Keratinocyte (primary cell): ENCODE data around the gene CC2D1B. TPM values are rescaled to one million over a fixed set of nuclear protein-coding genes. Genes with fewer than 3 reads are reported as not detected.

ENCODE experiments used
- DNase-seq: peaks from one replicate; pipeline ENCODE4 v3.0.0-alpha.2; 2011; ENCODE audit warnings: low read depth, missing footprints, low spot score
- FAIRE-seq: peaks from 2 replicates; lab custom pipeline; 2011; peaks lifted over from hg19 to GRCh38; lab: Jason Lieb, UNC
- H2AFZ ChIP-seq: 2 replicates; pipeline ENCODE4 v1.6.0; 2012; ENCODE audit warnings: low read length, control low read depth, inconsistent platforms; ENCODE audit not compliant: control insufficient read depth
- H3K27ac ChIP-seq: 2 replicates; pipeline ENCODE4 v1.5.1; 2011; ENCODE audit warnings: low read length; ENCODE audit not compliant: control insufficient read depth, insufficient read depth
- H3K27me3 ChIP-seq: 3 replicates; pipeline ENCODE4 v1.6.0; 2011; ENCODE audit warnings: low read length; ENCODE audit not compliant: control insufficient read depth, insufficient read depth; ENCODE audit errors: extremely low read depth
- H3K36me3 ChIP-seq, 2 experiments: 2 replicates in 1 of 2; 3 replicates in 1 of 2; pipeline ENCODE4 v1.5.1; 2011; ENCODE audit warnings: low read length in 2 of 2, mild to moderate bottlenecking in 1 of 2; ENCODE audit not compliant: control insufficient read depth in 2 of 2, insufficient read depth in 2 of 2; ENCODE audit errors: extremely low read depth in 1 of 2
- H3K4me1 ChIP-seq: 3 replicates; pipeline ENCODE4 v1.5.1; 2011; ENCODE audit warnings: low read length; ENCODE audit not compliant: control insufficient read depth, insufficient read depth; ENCODE audit errors: extremely low read depth
- H3K4me2 ChIP-seq: 3 replicates; pipeline ENCODE4 v1.6.0; 2011; ENCODE audit warnings: low read depth, low read length; ENCODE audit not compliant: control insufficient read depth, insufficient read depth; ENCODE audit errors: extremely low read depth
- H3K4me3 ChIP-seq, 3 experiments: fragments of 200-600 bp in 1 of 3; sonication (generic) in 1 of 3; 2 replicates in 2 of 3; 3 replicates in 1 of 3; pipeline ENCODE4 v1.5.1; 2011 to 2016; ENCODE audit warnings: low read length in 3 of 3, mild to moderate bottlenecking in 3 of 3, control low read depth in 2 of 3, inconsistent platforms in 1 of 3, low read depth in 1 of 3, mixed read lengths in 1 of 3, mixed run types in 1 of 3, moderate library complexity in 1 of 3; ENCODE audit not compliant: control insufficient read depth in 2 of 3, insufficient read depth in 2 of 3; ENCODE audit errors: extremely low read depth in 1 of 3
- H3K79me2 ChIP-seq: 2 replicates; pipeline ENCODE4 v1.6.0; 2012; ENCODE audit warnings: low read length; ENCODE audit not compliant: control insufficient read depth, insufficient read depth
- H3K9ac ChIP-seq: 3 replicates; pipeline ENCODE4 v1.6.0; 2011; ENCODE audit warnings: low read length; ENCODE audit not compliant: control insufficient read depth, insufficient read depth; ENCODE audit errors: extremely low read depth
- H3K9me1 ChIP-seq: 3 replicates; pipeline ENCODE4 v1.6.0; 2011; ENCODE audit warnings: low read length; ENCODE audit not compliant: control insufficient read depth, insufficient read depth; ENCODE audit errors: extremely low read depth
- H3K9me3 ChIP-seq: 2 replicates; pipeline ENCODE4 v1.5.1; 2012; ENCODE audit warnings: low read depth, low read length; ENCODE audit not compliant: control insufficient read depth
- H4K20me1 ChIP-seq: 3 replicates; pipeline ENCODE4 v1.6.0; 2011; ENCODE audit warnings: low read length; ENCODE audit not compliant: control insufficient read depth, insufficient read depth; ENCODE audit errors: extremely low read depth
- CTCF ChIP-seq, 3 experiments: IDR thresholded peaks in 1 of 3; conservative IDR thresholded peaks in 1 of 3; optimal IDR thresholded peaks in 1 of 3; 2 replicates in 2 of 3; 3 replicates in 1 of 3; pipeline versions ENCODE3 to v1.5.1; 2011; ENCODE audit warnings: low read length in 3 of 3, mild to moderate bottlenecking in 3 of 3, moderate library complexity in 2 of 3, control low read depth in 1 of 3, inconsistent platforms in 1 of 3; ENCODE audit not compliant: insufficient read depth in 2 of 3; ENCODE audit errors: extremely low read depth in 1 of 3
- EZH2 ChIP-seq: IDR thresholded peaks from one replicate; pipeline ENCODE4 v1.6.1; 2012; ENCODE audit warnings: inconsistent platforms, mild to moderate bottlenecking, low read length, moderate library complexity
- dilution Hi-C: fragments of 300-500 bp; cut with MboI; formaldehyde crosslinking; loops from one replicate; pipeline ENCODE4 v1.7.0; 2020; ENCODE audit warnings: low sequenced_read_pairs; ENCODE audit not compliant: extremely low pct_ligation_motif_present
- polyA minus RNA-seq, 3 experiments: library from RNA; depleted of rRNA, polyadenylated mRNA; stranded (reverse); fragments of >200 nt; gene quantifications; 1 replicate in 1 of 3; 2 replicates in 1 of 3; 3 replicates in 1 of 3; pipeline ENCODE4 v1.2.3, GENCODE V29; 2011
- polyA plus RNA-seq, 5 experiments: library from polyadenylated mRNA; depleted of rRNA in 3 of 5; stranded (reverse) in 3 of 5; stranded (forward) in 1 of 5; unstranded in 1 of 5; fragments of >200 nt; gene quantifications; 1 replicate in 1 of 5; 2 replicates in 3 of 5; 3 replicates in 1 of 5; pipeline versions ENCODE4 v1.2.1 to v1.2.3, GENCODE V29; 2011 to 2012; ENCODE audit warnings: missing spikeins in 2 of 5, low read depth in 1 of 5, low replicate concordance in 1 of 5

Gene CC2D1B
- polyA plus RNA-seq (12.5 to 14.4 TPM (median 13.6 TPM) in 3 replicates), polyA minus RNA-seq (13.1 to 32.5 TPM (median 13.9 TPM) in 3 replicates)
- polyA plus RNA-seq (2011; ENCODE audit: low read depth): 6.5 TPM
- 10.8 and 11.2 TPM in 2 replicates for polyA plus RNA-seq (2011; cell fraction: cytosol; rRNA removed)
- 24.2 and 30.2 TPM in 2 replicates for polyA plus RNA-seq (2011; cell fraction: nucleus; rRNA removed)
- 9.5 and 19.0 TPM in 2 replicates for polyA plus RNA-seq (2012; ENCODE audit: low replicate concordance)
- polyA minus RNA-seq (2011; cell fraction: cytosol; rRNA and poly(A)+ RNA removed): 23.6 TPM
- polyA minus RNA-seq (2011; cell fraction: nucleus; rRNA and poly(A)+ RNA removed): 10.7 and 12.7 TPM in 2 replicates

- FAIRE-seq (no peak), DNase-seq (peak; percentile 95)
- H2AFZ ChIP-seq: peak within 1 kb of the TSS; percentile 80
- H3K36me3 ChIP-seq: peaks cover 11 to 13% of the 10 kb centered on the region in 2 experiments
- H3K9ac ChIP-seq: peak within 1 kb of the TSS; percentile 95
- H3K27ac ChIP-seq: peak within 1 kb of the TSS; percentile 95
- peak within 1 kb of the TSS; percentile 93 for H3K4me2 ChIP-seq
- H3K27me3 ChIP-seq: no peaks in the 10 kb centered on the region
- peaks cover 2% of the 10 kb centered on the region for H3K9me1 ChIP-seq
- H3K9me3 ChIP-seq: no peaks in the 10 kb centered on the region
- peaks cover 20% of the 10 kb centered on the region for H3K79me2 ChIP-seq
- no peaks in the 10 kb centered on the region for H4K20me1 ChIP-seq
- peaks cover 29% of the 10 kb centered on the region for H3K4me1 ChIP-seq
- TF ChIP-seq EZH2: no peak
- peak in 1 of 3 experiments; percentile 9 for TF ChIP-seq CTCF (optimal IDR thresholded peaks at IDR 0.05 in 1 of 3, IDR thresholded peaks at IDR 0.05 in 1 of 3, conservative IDR thresholded peaks at IDR 0.05 in 1 of 3; ENCODE audit: extremely low read depth in 1 of 3, insufficient read depth in 2 of 3, low read length in 3 of 3)
- dilution Hi-C loops: no loop called here
- peak within 1 kb of the TSS; percentile 78 to 96 (median 96) for H3K4me3 ChIP-seq
Observed at GRCh38 chr1:52365746-52366516, at the start of gene CC2D1B. CC2D1B (minus strand) TSS chr1:52366205; CDS start chr1:52364620, 1,585 bp downstream.

DNA sequence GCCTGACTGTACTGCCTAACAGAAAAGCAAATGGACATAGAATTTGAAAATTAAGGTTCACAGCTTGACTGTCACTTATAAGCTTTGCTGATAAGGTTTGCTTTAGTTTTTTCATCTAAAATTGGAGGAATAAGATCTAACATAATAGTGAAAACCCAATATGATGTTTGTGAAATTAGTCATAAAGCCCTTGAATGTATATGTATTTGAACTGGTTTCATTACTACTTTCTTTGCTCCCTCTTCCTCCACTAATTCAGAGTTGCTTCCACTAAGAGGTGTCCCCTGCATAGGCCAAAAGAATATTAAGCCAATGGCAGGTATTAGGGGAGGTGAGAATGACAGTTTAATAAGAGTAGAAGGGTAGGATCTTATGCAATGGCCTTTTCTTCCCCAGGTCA is 48.9 kb upstream of the CC2D1B start:
- TF ChIP-seq CTCF (optimal IDR thresholded peaks at IDR 0.05 in 1 of 3, IDR thresholded peaks at IDR 0.05 in 1 of 3, conservative IDR thresholded peaks at IDR 0.05 in 1 of 3; ENCODE audit: extremely low read depth in 1 of 3, insufficient read depth in 2 of 3, low read length in 3 of 3): no peak
- TF ChIP-seq EZH2: no peak
- Histone ChIP-seq H3K9me1 (no peaks in the 10 kb centered on the region), H4K20me1 (no peaks in the 10 kb centered on the region), H3K9me3 (no peaks in the 10 kb centered on the region), H3K36me3 (peaks cover 33 to 37% of the 10 kb centered on the region in 2 experiments), H3K9ac (no peak overlapping the region), H3K4me2 (no peak overlapping the region), H3K79me2 (no peaks in the 10 kb centered on the region), H3K27ac (no peak overlapping the region), H3K4me1 (no peaks in the 10 kb centered on the region), H2AFZ (no peak overlapping the region), H3K4me3 (no peak overlapping the region), H3K27me3 (no peaks in the 10 kb centered on the region)
- FAIRE-seq (no peak), DNase-seq (no peak)
- dilution Hi-C loops: no loop called here
